H1 (cell line): Measurements from ENCODE around the gene GRID1. TPM values are rescaled to one million over a fixed set of nuclear protein-coding genes. Genes with fewer than 3 reads are reported as not detected.

Experiments used
- CTCF ChIA-PET: fragments of 300-600 bp; sonication (Branson Sonifier 250); formaldehyde crosslinking; loops from one replicate; lab custom pipeline; 2021; ENCODE audit not compliant: partially characterized antibody; lab: Charles Lee
- POLR2A ChIA-PET: fragments of 300-600 bp; sonication (Branson Sonifier 250); formaldehyde crosslinking; loops from one replicate; lab custom pipeline; 2021; ENCODE audit warnings: inconsistent platforms; ENCODE audit not compliant: partially characterized antibody; lab: Charles Lee
- DNase-seq, 2 experiments: peaks; one replicate each; pipeline versions ENCODE4 v3.0.0 to v3.0.0-alpha.2; 2010 to 2022; ENCODE audit warnings: low spot score in 2 of 2, low read depth in 1 of 2, mixed read lengths in 1 of 2
- FAIRE-seq: peaks from 2 replicates; lab custom pipeline; 2011; peaks lifted over from hg19 to GRCh38; lab: Jason Lieb, UNC
- H2AFZ ChIP-seq: 2 replicates; pipeline ENCODE4 v1.8.1; 2012; ENCODE audit warnings: low read length, inconsistent platforms
- H2AK5ac ChIP-seq: 2 replicates; pipeline ENCODE4 v1.6.1; 2013; ENCODE audit warnings: low read depth, low read length
- H2BK120ac ChIP-seq: replicated peaks from 2 replicates; pipeline ENCODE3; 2013; ENCODE audit warnings: low read depth, low read length, inconsistent platforms
- H2BK12ac ChIP-seq: 2 replicates; pipeline ENCODE4 v1.6.1; 2013; ENCODE audit warnings: low read depth, low read length
- H2BK15ac ChIP-seq: 2 replicates; pipeline ENCODE4 v1.6.1; 2013; ENCODE audit warnings: low read length
- H2BK20ac ChIP-seq: 2 replicates; pipeline ENCODE4 v1.6.1; 2013; ENCODE audit warnings: low read length
- H2BK5ac ChIP-seq: 2 replicates; pipeline ENCODE4 v1.6.1; 2013; ENCODE audit warnings: low read depth, low read length
- H3K14ac ChIP-seq: 2 replicates; pipeline ENCODE4 v1.6.1; 2013; ENCODE audit warnings: inconsistent platforms; ENCODE audit not compliant: insufficient read length
- H3K18ac ChIP-seq: 2 replicates; pipeline ENCODE4 v1.6.1; 2013; ENCODE audit warnings: low read length; ENCODE audit errors: extremely low read depth
- H3K23ac ChIP-seq: 2 replicates; pipeline ENCODE4 v1.6.1; 2013; ENCODE audit warnings: inconsistent platforms; ENCODE audit not compliant: insufficient read length
- H3K23me2 ChIP-seq: 2 replicates; pipeline ENCODE4 v1.6.1; 2013; ENCODE audit warnings: low read depth, low read length
- H3K27ac ChIP-seq: 2 replicates; pipeline ENCODE4 v1.6.1; 2011; ENCODE audit warnings: low read depth, low read length, inconsistent platforms
- H3K27me3 ChIP-seq, 4 experiments: replicated peaks in 1 of 4; 1 replicate in 1 of 4; 2 replicates in 3 of 4; pipeline versions ENCODE4 v1.6.1 to v1.8.1; 2011 to 2013; ENCODE audit warnings: low read length in 3 of 4, mild to moderate bottlenecking in 3 of 4, inconsistent platforms in 2 of 4, mixed read lengths in 2 of 4, moderate library complexity in 1 of 4; ENCODE audit not compliant: control insufficient read depth in 3 of 4, insufficient read depth in 3 of 4; ENCODE audit errors: extremely low read depth in 1 of 4
- H3K36me3 ChIP-seq, 4 experiments: 2 replicates each; pipeline versions ENCODE4 v1.6.1 to v1.8.1; 2011 to 2013; ENCODE audit warnings: mild to moderate bottlenecking in 4 of 4, low read length in 3 of 4, moderate library complexity in 2 of 4, control low read depth in 1 of 4, inconsistent platforms in 1 of 4; ENCODE audit not compliant: insufficient read depth in 4 of 4, control insufficient read depth in 2 of 4
- H3K4ac ChIP-seq: replicated peaks from 2 replicates; pipeline ENCODE3; 2013; ENCODE audit warnings: low read length, low read depth, mixed read lengths, inconsistent platforms; ENCODE audit not compliant: insufficient read length
- H3K4me1 ChIP-seq, 4 experiments: replicated peaks in 1 of 4; 1 replicate in 1 of 4; 2 replicates in 3 of 4; pipeline versions ENCODE4 v1.6.1 to v1.8.1; 2011 to 2013; ENCODE audit warnings: low read length in 3 of 4, inconsistent platforms in 2 of 4, mixed read lengths in 1 of 4; ENCODE audit not compliant: insufficient read depth in 4 of 4, control insufficient read depth in 3 of 4
- H3K4me2 ChIP-seq, 2 experiments: 2 replicates each; pipeline versions ENCODE4 v1.6.1 to v1.8.1; 2011 to 2013; ENCODE audit warnings: low read depth in 2 of 2, low read length in 2 of 2, control low read depth in 1 of 2, inconsistent platforms in 1 of 2, mild to moderate bottlenecking in 1 of 2; ENCODE audit not compliant: insufficient read depth in 1 of 2
- H3K4me3 ChIP-seq, 4 experiments: fragments of 200-600, 300-600 bp in 1 of 4; sonication (generic), shearing (Covaris generic), sonication (Bioruptor Twin) in 1 of 4; 2 replicates each; pipeline versions ENCODE4 v1.5.1 to v1.8.1; 2011 to 2016; ENCODE audit warnings: low read length in 4 of 4, low read depth in 3 of 4, control low read depth in 2 of 4, inconsistent platforms in 2 of 4, mild to moderate bottlenecking in 2 of 4, mixed read lengths in 1 of 4, moderate library complexity in 1 of 4; ENCODE audit not compliant: insufficient read depth in 2 of 4; ENCODE audit errors: extremely low read depth in 1 of 4
- H3K56ac ChIP-seq: replicated peaks from 2 replicates; pipeline ENCODE3; 2013; ENCODE audit warnings: low read depth, mild to moderate bottlenecking, mixed read lengths, low read length, inconsistent platforms; ENCODE audit not compliant: insufficient read length
- H3K79me1 ChIP-seq: 2 replicates; pipeline ENCODE4 v1.6.1; 2013; ENCODE audit warnings: low read depth, low read length, control low read depth
- H3K79me2 ChIP-seq, 2 experiments: 2 replicates each; pipeline versions ENCODE4 v1.6.1 to v1.8.1; 2012 to 2013; ENCODE audit warnings: low read length in 2 of 2, mild to moderate bottlenecking in 2 of 2, inconsistent platforms in 1 of 2; ENCODE audit not compliant: insufficient read depth in 2 of 2, control insufficient read depth in 1 of 2
- H3K9ac ChIP-seq, 4 experiments: replicated peaks in 1 of 4; 1 replicate in 1 of 4; 2 replicates in 3 of 4; pipeline versions ENCODE4 v1.6.1 to v1.8.1; 2011 to 2013; ENCODE audit warnings: low read depth in 3 of 4, low read length in 3 of 4, control low read depth in 2 of 4, mild to moderate bottlenecking in 2 of 4, moderate library complexity in 2 of 4, inconsistent platforms in 1 of 4; ENCODE audit errors: extremely low read depth in 1 of 4
- H3K9me3 ChIP-seq, 2 experiments: 2 replicates each; pipeline versions ENCODE4 v1.6.1 to v1.8.1; 2012 to 2013; ENCODE audit warnings: mild to moderate bottlenecking in 2 of 2, moderate library complexity in 2 of 2, control low read depth in 1 of 2, inconsistent platforms in 1 of 2, low read depth in 1 of 2, low read length in 1 of 2, mixed read lengths in 1 of 2; ENCODE audit not compliant: insufficient read depth in 2 of 2
- H4K20me1 ChIP-seq, 2 experiments: replicated peaks in 1 of 2; 2 replicates each; pipeline versions ENCODE3 to v1.8.1; 2011 to 2013; ENCODE audit warnings: inconsistent platforms in 2 of 2, low read length in 2 of 2, mild to moderate bottlenecking in 1 of 2; ENCODE audit not compliant: insufficient read depth in 2 of 2, control insufficient read depth in 1 of 2
- H4K5ac ChIP-seq: 2 replicates; pipeline ENCODE4 v1.6.1; 2013; ENCODE audit warnings: low read length, low read depth, mixed read lengths, inconsistent platforms; ENCODE audit not compliant: insufficient read length
- H4K8ac ChIP-seq: 2 replicates; pipeline ENCODE4 v1.8.0; 2013; ENCODE audit warnings: mild to moderate bottlenecking, moderate library complexity, low read length, inconsistent platforms; ENCODE audit not compliant: insufficient read depth; ENCODE audit errors: extremely low read depth
- H4K91ac ChIP-seq: replicated peaks from 2 replicates; pipeline ENCODE3; 2013; ENCODE audit warnings: low read length, mixed read lengths, inconsistent platforms; ENCODE audit not compliant: insufficient read length
- MAFK ChIP-seq: IDR thresholded peaks from 2 replicates; pipeline ENCODE4 v1.6.1; 2012; ENCODE audit warnings: low read depth, mild to moderate bottlenecking, improper control_type of control experiment, low read length
- RBBP5 ChIP-seq: IDR thresholded peaks from 2 replicates; pipeline ENCODE4 v1.7.1; 2012; ENCODE audit warnings: low read depth, mild to moderate bottlenecking, inconsistent platforms, low read length, moderate library complexity, borderline replicate concordance
- SAP30 ChIP-seq: fragments of 300-600 bp; sonication (generic); IDR thresholded peaks from 2 replicates; pipeline ENCODE4 v1.7.1; 2012; ENCODE audit warnings: low read length, moderate library complexity, mild to moderate bottlenecking, inconsistent platforms; ENCODE audit not compliant: insufficient read depth, insufficient replicate concordance
- SIX5 ChIP-seq: IDR thresholded peaks from 2 replicates; pipeline ENCODE4 v1.6.1; 2011; ENCODE audit warnings: mild to moderate bottlenecking, low read depth, low read length
- SP4 ChIP-seq: IDR thresholded peaks from 2 replicates; pipeline ENCODE4 v1.6.1; 2012; ENCODE audit warnings: low read length, inconsistent platforms
- polyA plus RNA-seq, 7 experiments: library from polyadenylated mRNA; depleted of rRNA in 3 of 7; stranded (reverse) in 5 of 7; unstranded in 2 of 7; fragments of >200 nt in 5 of 7; fragments of 200-250 nt in 2 of 7; gene quantifications; 1 replicate in 5 of 7; 2 replicates in 1 of 7; 4 replicates in 1 of 7; pipeline versions ENCODE4 v1.2.1 to v1.2.3, GENCODE V29; 2011 to 2013; ENCODE audit warnings: missing spikeins in 2 of 7, mixed read lengths in 2 of 7
- total RNA-seq: library from RNA; stranded (reverse); fragmentation: NEBNext Ultra II Directional; extraction: Animal tissue kit (Norgen Biotek cat#: 25700); gene quantifications from 2 replicates; pipeline ENCODE4 v1.2.1, GENCODE V29; 2021

GRID1 gene
- total and polyA plus RNA-seq, 2 of the 8 experiments (the other 6 are each of a cell fraction or from before 2014, with no cell fraction given) = 0.22 to 0.30 TPM

DNA sequence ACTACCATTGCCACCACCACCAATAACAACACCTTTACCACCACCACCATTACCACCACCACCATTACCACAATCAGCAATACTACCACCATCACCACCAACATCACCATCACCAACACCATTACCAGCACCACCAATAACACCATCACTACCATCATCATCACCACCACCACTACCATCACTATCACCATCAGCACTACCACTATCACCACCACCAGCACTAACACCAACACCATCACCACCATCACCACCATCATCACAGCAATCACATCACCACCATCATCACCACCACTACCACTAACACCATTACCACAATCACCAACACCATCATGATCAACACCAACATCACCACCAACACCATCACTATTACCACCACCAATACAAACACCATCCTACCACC lies 249.5 kb downstream of the GRID1 start:
- Histone ChIP-seq H2BK12ac (no peak overlapping the region), H3K9me3 (no peaks in the 10 kb centered on the region), H4K5ac (no peak overlapping the region), H3K56ac (peak overlapping the region; percentile 77), H2AK5ac (peak overlapping the region; percentile 70; the same call in 1 of the 2 replicates), H2BK120ac (no peak overlapping the region), H3K23ac (no peak overlapping the region), H4K8ac (no peak overlapping the region), H3K23me2 (peaks cover 13% of the 10 kb centered on the region; the same call in 1 of the 2 replicates), H3K4me2 (no peak overlapping the region), H2AFZ (no peak overlapping the region), H3K18ac (no peak overlapping the region), H4K20me1 (peaks cover 0 to 6% of the 10 kb centered on the region in 2 experiments), H3K36me3 (no peaks in the 10 kb centered on the region), H3K14ac (no peak overlapping the region), H3K27ac (no peak overlapping the region), H4K91ac (no peak overlapping the region), H3K4me3 (no peak overlapping the region), H3K27me3 (no peaks in the 10 kb centered on the region), H2BK15ac (no peak overlapping the region), H3K4me1 (no peaks in the 10 kb centered on the region), H2BK20ac (no peak overlapping the region), H2BK5ac (no peak overlapping the region), H3K79me1 (no peaks in the 10 kb centered on the region), H3K79me2 (peaks cover 0 to 4% of the 10 kb centered on the region in 2 experiments; a peak in 1 of 4 replicates), H3K9ac (no peak overlapping the region), H3K4ac (no peak overlapping the region)
- no peak for FAIRE-seq
- TF ChIP-seq SIX5 (no peak), RBBP5 (no peak), SP4 (no peak), MAFK (no peak), SAP30 (no peak)
- CTCF ChIA-PET = no interaction called here
- no peak for DNase-seq
- POLR2A ChIA-PET = no interaction called here
